IMR-90 (cell line): Measurements from ENCODE around the gene PROZ. TPM values are rescaled to one million over a fixed set of nuclear protein-coding genes. Genes with fewer than 3 reads are reported as not detected.

Source experiments
- ATAC-seq: fragments of 200-7000 bp; cut with Tn5 transposase; 2 replicates; pipeline ENCODE4 v1.9.1; 2020; ENCODE audit warnings: low read depth, mild to moderate bottlenecking, moderate library complexity
- BruUV-seq: library from RNA; stranded (reverse); fragments of 400-500 nt; replicated peaks from 2 replicates; lab custom pipeline; 2021; lab: Mats Ljungman, UMichigan
- CTCF ChIA-PET: fragments of 300-600 bp; formaldehyde crosslinking; extraction: SDS; loops from one replicate; lab custom pipeline; 2021; ENCODE audit warnings: antibody characterized with exemption; lab: Yijun Ruan, JAX
- POLR2A ChIA-PET: fragments of 300-600 bp; sonication (Branson Sonifier 250); formaldehyde crosslinking; loops from one replicate; lab custom pipeline; 2022; ENCODE audit warnings: antibody characterized with exemption; ENCODE audit not compliant: unreplicated experiment; lab: Charles Lee
- DNase-seq: peaks from one replicate; pipeline ENCODE4 v3.0.0; 2013
- H2AFZ ChIP-seq: replicated peaks from 2 replicates; pipeline ENCODE3; 2013; ENCODE audit warnings: low read length, mild to moderate bottlenecking; ENCODE audit not compliant: poor library complexity
- H2AK5ac ChIP-seq: 2 replicates; pipeline ENCODE4 v1.6.1; 2013; ENCODE audit warnings: low read depth, low read length, inconsistent platforms
- H2AK9ac ChIP-seq: replicated peaks from 2 replicates; pipeline ENCODE3; 2013; ENCODE audit warnings: mild to moderate bottlenecking, low read depth, low read length, moderate library complexity; ENCODE audit not compliant: poor library complexity
- H2BK120ac ChIP-seq: 2 replicates; pipeline ENCODE4 v1.6.1; 2013; ENCODE audit warnings: low read depth, low read length, inconsistent platforms
- H2BK15ac ChIP-seq: 3 replicates; pipeline ENCODE4 v1.6.1; 2013; ENCODE audit warnings: low read depth, low read length, inconsistent platforms
- H2BK20ac ChIP-seq: 2 replicates; pipeline ENCODE4 v1.6.1; 2013; ENCODE audit warnings: low read depth, mild to moderate bottlenecking, inconsistent platforms, low read length, moderate library complexity
- H2BK5ac ChIP-seq: 2 replicates; pipeline ENCODE4 v1.6.1; 2013; ENCODE audit warnings: mild to moderate bottlenecking, low read depth, low read length, inconsistent platforms; ENCODE audit not compliant: poor library complexity, severe bottlenecking
- H3K14ac ChIP-seq: replicated peaks from 2 replicates; pipeline ENCODE4 v1.6.1; 2013; ENCODE audit warnings: low read depth, low read length, inconsistent platforms
- H3K18ac ChIP-seq: 2 replicates; pipeline ENCODE4 v1.6.1; 2013; ENCODE audit warnings: low read depth, low read length, control low read depth
- H3K23ac ChIP-seq: 2 replicates; pipeline ENCODE4 v1.6.1; 2013; ENCODE audit warnings: low read depth, low read length, inconsistent platforms
- H3K27ac ChIP-seq: 2 replicates; pipeline ENCODE4 v1.5.1; 2013; ENCODE audit warnings: mild to moderate bottlenecking, control low read depth, low read length; ENCODE audit not compliant: insufficient read depth
- H3K27me3 ChIP-seq: 2 replicates; pipeline ENCODE4 v1.6.1; 2013; ENCODE audit warnings: low read length; ENCODE audit not compliant: control insufficient read depth, insufficient read depth
- H3K36me3 ChIP-seq: 2 replicates; pipeline ENCODE4 v1.6.1; 2013; ENCODE audit warnings: low read length, mixed read lengths; ENCODE audit not compliant: control insufficient read depth, insufficient read depth
- H3K4ac ChIP-seq: 2 replicates; pipeline ENCODE4 v1.6.1; 2013; ENCODE audit warnings: low read depth, low read length, inconsistent platforms
- H3K4me1 ChIP-seq: 2 replicates; pipeline ENCODE4 v1.6.1; 2013; ENCODE audit warnings: low read length, mixed read lengths; ENCODE audit not compliant: control insufficient read depth, insufficient read depth
- H3K4me2 ChIP-seq: 2 replicates; pipeline ENCODE4 v1.6.1; 2013; ENCODE audit warnings: low read depth, mild to moderate bottlenecking, control low read depth, low read length, moderate library complexity
- H3K4me3 ChIP-seq: 2 replicates; pipeline ENCODE4 v1.5.1; 2013; ENCODE audit warnings: low read depth, mild to moderate bottlenecking, control low read depth, low read length, moderate library complexity; ENCODE audit not compliant: insufficient read depth
- H3K56ac ChIP-seq: 2 replicates; pipeline ENCODE4 v1.6.1; 2013; ENCODE audit warnings: low read length, inconsistent platforms; ENCODE audit not compliant: insufficient read depth; ENCODE audit errors: extremely low read depth
- H3K79me1 ChIP-seq, 2 experiments: 2 replicates each; pipeline ENCODE4 v1.6.1; 2013; ENCODE audit warnings: low read length in 2 of 2, inconsistent platforms in 1 of 2, low read depth in 1 of 2
- H3K9ac ChIP-seq: 2 replicates; pipeline ENCODE4 v1.6.1; 2013; ENCODE audit warnings: low read depth, low read length, control low read depth
- H3K9me1 ChIP-seq: 2 replicates; pipeline ENCODE4 v1.6.1; 2013; ENCODE audit warnings: low read length, inconsistent platforms; ENCODE audit not compliant: insufficient read depth
- H3K9me3 ChIP-seq: 2 replicates; pipeline ENCODE4 v1.6.1; 2013; ENCODE audit warnings: low read length; ENCODE audit not compliant: control insufficient read depth, insufficient read depth
- H4K20me1 ChIP-seq: 2 replicates; pipeline ENCODE4 v1.6.1; 2013; ENCODE audit warnings: low read length, inconsistent platforms; ENCODE audit not compliant: insufficient read depth
- H4K5ac ChIP-seq: 2 replicates; pipeline ENCODE4 v1.6.1; 2013; ENCODE audit warnings: mild to moderate bottlenecking, low read depth, low read length, control low read depth
- H4K8ac ChIP-seq, 2 experiments: 2 replicates each; pipeline ENCODE4 v1.6.1; 2013; ENCODE audit warnings: low read depth in 2 of 2, low read length in 2 of 2, control low read depth in 1 of 2, inconsistent platforms in 1 of 2
- H4K91ac ChIP-seq: 2 replicates; pipeline ENCODE4 v1.6.1; 2013; ENCODE audit warnings: low read depth, low read length, inconsistent platforms; ENCODE audit not compliant: insufficient read depth
- BHLHE40 ChIP-seq: fragments of 150-350 bp; IDR thresholded peaks from 2 replicates; pipeline ENCODE4 v1.6.1; 2016; ENCODE audit warnings: mild to moderate bottlenecking, low read depth, low read length
- CEBPB ChIP-seq: IDR thresholded peaks from 2 replicates; pipeline ENCODE4 v1.6.1; 2012; ENCODE audit warnings: low read depth, low read length, improper control_type of control experiment
- CHD1 ChIP-seq: IDR thresholded peaks from 2 replicates; pipeline ENCODE4 v1.6.1; 2012; ENCODE audit warnings: low read depth, low read length, improper control_type of control experiment
- FOS ChIP-seq: fragments of 150-350 bp; IDR thresholded peaks from 2 replicates; pipeline ENCODE4 v1.6.1; 2016; ENCODE audit warnings: low read depth, low read length
- MAFK ChIP-seq: IDR thresholded peaks from 2 replicates; pipeline ENCODE4 v1.6.1; 2012; ENCODE audit warnings: low read depth, low read length, improper control_type of control experiment
- MAZ ChIP-seq: IDR thresholded peaks from 2 replicates; pipeline ENCODE4 v1.6.1; 2012; ENCODE audit warnings: low read depth, mild to moderate bottlenecking, low read length, improper control_type of control experiment, moderate library complexity, borderline replicate concordance
- POLR2A ChIP-seq: IDR thresholded peaks from 2 replicates; pipeline ENCODE4 v1.6.1; 2012; ENCODE audit warnings: mild to moderate bottlenecking, low read depth, low read length
- RCOR1 ChIP-seq: IDR thresholded peaks from 2 replicates; pipeline ENCODE4 v1.6.1; 2012; ENCODE audit warnings: mild to moderate bottlenecking, low read length, improper control_type of control experiment; ENCODE audit not compliant: insufficient replicate concordance
- RFX5 ChIP-seq: IDR thresholded peaks from 2 replicates; pipeline ENCODE4 v1.8.0; 2012; ENCODE audit warnings: low read depth, mild to moderate bottlenecking, low read length, moderate library complexity
- SMC3 ChIP-seq: fragments of 150-350 bp; IDR thresholded peaks from 2 replicates; pipeline ENCODE4 v1.6.1; 2016; ENCODE audit warnings: low read depth, mild to moderate bottlenecking, antibody characterized with exemption, low read length, moderate library complexity
- WGBS, 2 experiments: methylation state at CpG; one replicate each; pipeline versions ENCODE4 v1.1.5 to v1.1.7; 2013; ENCODE audit warnings: missing lambda C conversion rate in 2 of 2; ENCODE audit not compliant: insufficient read length in 1 of 2; ENCODE audit errors: extremely low coverage in 2 of 2; 5-methylcytosine and 5-hydroxymethylcytosine counted together
- dilution Hi-C: fragments of 300-500 bp; cut with HindIII; formaldehyde crosslinking; loops from one replicate; pipeline ENCODE4 v1.14.3; 2018; ENCODE audit warnings: low sequenced_read_pairs; ENCODE audit not compliant: unreplicated experiment
- in situ Hi-C: fragments of 300-500 bp; cut with MboI; formaldehyde crosslinking; loops from 3 replicates; pipeline ENCODE4 v1.14.3; 2019; ENCODE audit warnings: low sequenced_read_pairs, inconsistent platforms, mixed read lengths
- intact Hi-C: fragments of 100-400 bp; cut with micrococcal nuclease; formaldehyde crosslinking; loops from 2 replicates; pipeline ENCODE4 v1.10.0; 2022
- polyA plus RNA-seq, 3 experiments: library from polyadenylated mRNA; depleted of rRNA; stranded (reverse); fragments of >200 nt; gene quantifications; 2 replicates each; pipeline ENCODE4 v1.2.3, GENCODE V29; 2012; ENCODE audit warnings: low replicate concordance in 1 of 3
- total RNA-seq: library from RNA; depleted of rRNA; stranded (reverse); fragments of >200 nt; gene quantifications from 2 replicates; pipeline ENCODE4 v1.2.3, GENCODE V29; 2012
- TF ChIP-seq, protein P1 (sequence below): conservative IDR thresholded peaks from 2 replicates; pipeline ENCODE4 v1.5.1; 2012; ENCODE audit warnings: mild to moderate bottlenecking, low read depth, low read length, improper control_type of control experiment
- TF ChIP-seq, protein P2 (sequence below): fragments of 150-350 bp; IDR thresholded peaks from 2 replicates; pipeline ENCODE4 v1.6.1; 2016; ENCODE audit warnings: low read depth, mild to moderate bottlenecking, low read length, moderate library complexity, borderline replicate concordance

The PROZ gene
- total and polyA plus RNA-seq, 2 of the 4 experiments (the other 2 are of a cell fraction), result not detected

DNA sequence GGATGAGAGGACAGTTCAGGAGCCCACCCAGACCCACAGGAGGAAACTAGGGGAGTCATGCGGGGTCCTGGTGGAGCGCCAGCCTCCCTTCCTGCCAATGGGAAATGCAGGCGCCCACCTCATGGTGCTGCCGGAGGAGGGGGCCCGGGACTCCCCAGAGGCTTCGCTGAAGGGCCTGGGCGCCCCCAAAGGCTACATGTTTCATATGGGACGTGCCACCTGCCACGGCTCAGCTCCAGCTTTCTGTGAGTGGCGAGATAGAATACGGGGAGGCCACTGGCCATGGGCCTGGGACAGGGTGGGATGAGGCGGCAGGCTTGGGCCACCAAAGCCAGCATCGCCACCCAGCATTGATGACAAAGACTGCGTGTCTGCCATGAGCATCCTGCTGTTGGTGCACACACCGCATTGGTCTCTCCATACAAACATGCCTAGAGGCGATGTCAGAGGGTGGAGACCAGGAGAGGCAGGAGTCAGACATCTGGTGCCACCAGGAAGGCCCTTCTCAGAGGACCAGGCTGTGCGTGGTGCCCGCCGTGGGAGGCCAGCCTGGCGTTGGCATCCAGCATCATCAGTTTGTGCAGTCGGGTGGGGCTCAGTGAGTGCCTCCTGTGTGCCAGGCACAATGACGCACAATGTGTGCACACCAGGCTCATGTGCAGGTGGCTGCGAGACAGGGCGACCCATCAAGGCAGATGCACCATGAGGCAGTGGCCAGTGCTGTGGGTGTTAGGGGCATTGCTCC is 37.1 kb upstream of the PROZ start:
- H4K20me1 ChIP-seq, result no peaks in the 10 kb centered on the region
- H4K91ac ChIP-seq, result no peak overlapping the region
- WGBS, 2 experiments, result 95% methylated on average over 18 of the region's 24 CpGs; no CpG with 5 or more reads in 1 of the 2 experiments
- DNase-seq (no peak), ATAC-seq (no peak)
- H2AK9ac ChIP-seq, result no peak overlapping the region
- no peak overlapping the region for H3K23ac ChIP-seq
- H3K4me1 ChIP-seq, result peaks cover 6% of the 10 kb centered on the region; the same call in 1 of the 2 replicates
- no peak overlapping the region for H2AK5ac ChIP-seq
- H3K4me2 ChIP-seq, result no peak overlapping the region
- in situ Hi-C loops, result no loop called here
- H2BK5ac ChIP-seq, result no peak overlapping the region
- H3K4me3 ChIP-seq, result no peak overlapping the region
- TF ChIP-seq, protein P1, sequence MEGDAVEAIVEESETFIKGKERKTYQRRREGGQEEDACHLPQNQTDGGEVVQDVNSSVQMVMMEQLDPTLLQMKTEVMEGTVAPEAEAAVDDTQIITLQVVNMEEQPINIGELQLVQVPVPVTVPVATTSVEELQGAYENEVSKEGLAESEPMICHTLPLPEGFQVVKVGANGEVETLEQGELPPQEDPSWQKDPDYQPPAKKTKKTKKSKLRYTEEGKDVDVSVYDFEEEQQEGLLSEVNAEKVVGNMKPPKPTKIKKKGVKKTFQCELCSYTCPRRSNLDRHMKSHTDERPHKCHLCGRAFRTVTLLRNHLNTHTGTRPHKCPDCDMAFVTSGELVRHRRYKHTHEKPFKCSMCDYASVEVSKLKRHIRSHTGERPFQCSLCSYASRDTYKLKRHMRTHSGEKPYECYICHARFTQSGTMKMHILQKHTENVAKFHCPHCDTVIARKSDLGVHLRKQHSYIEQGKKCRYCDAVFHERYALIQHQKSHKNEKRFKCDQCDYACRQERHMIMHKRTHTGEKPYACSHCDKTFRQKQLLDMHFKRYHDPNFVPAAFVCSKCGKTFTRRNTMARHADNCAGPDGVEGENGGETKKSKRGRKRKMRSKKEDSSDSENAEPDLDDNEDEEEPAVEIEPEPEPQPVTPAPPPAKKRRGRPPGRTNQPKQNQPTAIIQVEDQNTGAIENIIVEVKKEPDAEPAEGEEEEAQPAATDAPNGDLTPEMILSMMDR, result no peak
- TF ChIP-seq CHD1, result no peak
- TF ChIP-seq FOS, result no peak
- TF ChIP-seq RCOR1, result no peak
- TF ChIP-seq, protein P2, sequence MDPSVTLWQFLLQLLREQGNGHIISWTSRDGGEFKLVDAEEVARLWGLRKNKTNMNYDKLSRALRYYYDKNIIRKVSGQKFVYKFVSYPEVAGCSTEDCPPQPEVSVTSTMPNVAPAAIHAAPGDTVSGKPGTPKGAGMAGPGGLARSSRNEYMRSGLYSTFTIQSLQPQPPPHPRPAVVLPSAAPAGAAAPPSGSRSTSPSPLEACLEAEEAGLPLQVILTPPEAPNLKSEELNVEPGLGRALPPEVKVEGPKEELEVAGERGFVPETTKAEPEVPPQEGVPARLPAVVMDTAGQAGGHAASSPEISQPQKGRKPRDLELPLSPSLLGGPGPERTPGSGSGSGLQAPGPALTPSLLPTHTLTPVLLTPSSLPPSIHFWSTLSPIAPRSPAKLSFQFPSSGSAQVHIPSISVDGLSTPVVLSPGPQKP, result no peak
- TF ChIP-seq MAZ, result no peak
- no peak for TF ChIP-seq BHLHE40
- no peak for TF ChIP-seq SMC3
- no peak for TF ChIP-seq POLR2A
- no peak for TF ChIP-seq RFX5
- no peak for TF ChIP-seq CEBPB
- TF ChIP-seq MAFK, result no peak
- no TSS peak for BruUV-seq
- no peak overlapping the region for H3K9ac ChIP-seq
- peaks cover 1% of the 10 kb centered on the region; the same call in 1 of the 2 replicates for H3K27me3 ChIP-seq
- H3K56ac ChIP-seq, result no peak overlapping the region
- intact Hi-C loops, result no loop called here
- ChIA-PET CTCF (no interaction called here), POLR2A (no interaction called here)
- H3K9me3 ChIP-seq, result no peaks in the 10 kb centered on the region
- H2AFZ ChIP-seq, result peak overlapping the region; percentile 14
- H3K18ac ChIP-seq, result no peak overlapping the region
- no peak overlapping the region for H3K27ac ChIP-seq
- H3K9me1 ChIP-seq, result peaks cover 11% of the 10 kb centered on the region; the same call in 1 of the 2 replicates
- no peak overlapping the region for H4K8ac ChIP-seq
- no peaks in the 10 kb centered on the region for H3K79me1 ChIP-seq
- H2BK20ac ChIP-seq, result no peak overlapping the region
- dilution Hi-C loops, result no loop called here
- no peak overlapping the region for H3K4ac ChIP-seq
- H4K5ac ChIP-seq, result no peak overlapping the region
- H2BK15ac ChIP-seq, result no peak overlapping the region
- H3K14ac ChIP-seq, result no peak overlapping the region
- no peaks in the 10 kb centered on the region for H3K36me3 ChIP-seq
- H2BK120ac ChIP-seq, result no peak overlapping the region
